ENCODE measurements around the gene LARP4B. TPM values are rescaled to one million over a fixed set of nuclear protein-coding genes. Genes with fewer than 3 reads are reported as not detected.

Gene LARP4B
- total RNA-seq, 1 experiment from 2014 or later: 122 TPM

- TF ChIP-seq ZNF274 (IDR thresholded peaks at IDR 0.05; ENCODE audit: low read depth, low read length): no peak
- TF ChIP-seq SIN3A (IDR thresholded peaks at IDR 0.05; ENCODE audit: low read depth): no peak
- no peak for TF ChIP-seq TCF7L2 (IDR thresholded peaks at IDR 0.05; ENCODE audit: borderline replicate concordance, extremely low read depth, insufficient read depth, insufficient read length)
- no peak for TF ChIP-seq MAX (IDR thresholded peaks at IDR 0.05)
- TF ChIP-seq SP1 (IDR thresholded peaks at IDR 0.05; ENCODE audit: low read depth): no peak
- no peak for TF ChIP-seq CBX3 (IDR thresholded peaks at IDR 0.05; ENCODE audit: low read depth)
- no peak for TF ChIP-seq FOSL1 (IDR thresholded peaks at IDR 0.05; ENCODE audit: low read depth)
- TF ChIP-seq ATF3 (IDR thresholded peaks at IDR 0.05): no peak
These were observed 53.2 kb downstream of the LARP4B start (continued) for GRCh38 chr10:878333-878759.

GRCh38 chr10:876438-876837, 55.1 kb downstream of the LARP4B start:
- ATAC-seq: no peak

More at GRCh38 chr10:876438-876837, 55.1 kb downstream of the LARP4B start:
- Histone ChIP-seq H3K9me3 (ENCODE audit: control insufficient read depth in 1 of 2, insufficient read depth in 1 of 2, low read depth in 1 of 2, low read length in 2 of 2) (no peaks in the 10 kb centered on the region), H3K9ac (ENCODE audit: low read length) (no peak overlapping the region), H3K27me3 (ENCODE audit: insufficient read depth, low read length) (no peaks in the 10 kb centered on the region), H3K9me2 (ENCODE audit: insufficient read depth) (no peaks in the 10 kb centered on the region), H3K79me2 (ENCODE audit: insufficient read depth, low read length) (peaks cover 96% of the 10 kb centered on the region), H2AFZ (ENCODE audit: low read depth, low read length, poor library complexity, severe bottlenecking) (no peak overlapping the region), H3K4me1 (ENCODE audit: control insufficient read depth in 1 of 2, insufficient read depth in 2 of 2, low read length in 2 of 2) (no peaks in the 10 kb centered on the region), H3K36me3 (ENCODE audit: control insufficient read depth in 1 of 2, insufficient read depth in 2 of 2, low read length in 2 of 2) (peaks cover 13 to 23% of the 10 kb centered on the region in 2 experiments; a peak in 3 of 4 replicates), H3K4me3 (replicated peaks in 1 of 2; ENCODE audit: low read depth in 1 of 2, low read length in 2 of 2) (no peak overlapping the region), H3K4me2 (ENCODE audit: low read length) (no peak overlapping the region), H4K20me1 (ENCODE audit: insufficient read depth) (0 out of 2 replicates have a peak, but pooled peaks cover 5% of the 10 kb centered on the region), H3K27ac (ENCODE audit: low read depth, low read length) (no peak overlapping the region)
- intact Hi-C loops (cut with micrococcal nuclease): no loop called here
- ChIA-PET CTCF (no interaction called here), RAD21 (ENCODE audit: low non-redundant PET in 1 of 2, low total read pairs in 2 of 2, uncharacterized antibody in 2 of 2, unreplicated experiment in 2 of 2) (no interaction called here), POLR2A (no interaction called here)
- DNase-seq (ENCODE audit: low read depth, low spot score): no peak
- TF ChIP-seq ZFX (IDR thresholded peaks at IDR 0.05): no peak
- TF ChIP-seq CBX3 (IDR thresholded peaks at IDR 0.05; ENCODE audit: low read depth): no peak
- TF ChIP-seq TCF7L2 (IDR thresholded peaks at IDR 0.05; ENCODE audit: borderline replicate concordance, extremely low read depth, insufficient read depth, insufficient read length): no peak
- no peak for TF ChIP-seq ATF3 (IDR thresholded peaks at IDR 0.05)
- TF ChIP-seq ELF1 (IDR thresholded peaks at IDR 0.05; ENCODE audit: borderline replicate concordance, low read depth): no peak
- no peak for TF ChIP-seq SRF (IDR thresholded peaks at IDR 0.05; ENCODE audit: low read depth)
- TF ChIP-seq CTCF (IDR thresholded peaks at IDR 0.05 in 2 of 3, conservative IDR thresholded peaks at IDR 0.05 in 1 of 3; ENCODE audit: borderline replicate concordance in 1 of 3, insufficient read depth in 1 of 3, low read depth in 2 of 3, low read length in 2 of 3): no peak
- no peak for TF ChIP-seq ZNF274 (IDR thresholded peaks at IDR 0.05; ENCODE audit: low read depth, low read length)
- no peak for TF ChIP-seq FOSL1 (IDR thresholded peaks at IDR 0.05; ENCODE audit: low read depth)
- no peak for TF ChIP-seq MAX (IDR thresholded peaks at IDR 0.05)
- TF ChIP-seq EZH2phosphoT487 (IDR thresholded peaks at IDR 0.05; ENCODE audit: borderline replicate concordance): no peak
- no peak for TF ChIP-seq JUND (IDR thresholded peaks at IDR 0.05)
- no peak for TF ChIP-seq ZBTB33 (IDR thresholded peaks at IDR 0.05; ENCODE audit: extremely low read depth, insufficient replicate concordance, low read length)
- no TSS peak for BruUV-seq (replicated peaks)

All from HCT116 (cell line).